ENCODE results near the gene FAP. TPM values are rescaled to one million over a fixed set of nuclear protein-coding genes. Genes with fewer than 3 reads are reported as not detected.

FAP gene
- total RNA-seq, 1 donor from 2014 or later, result 1.1 TPM

DNA sequence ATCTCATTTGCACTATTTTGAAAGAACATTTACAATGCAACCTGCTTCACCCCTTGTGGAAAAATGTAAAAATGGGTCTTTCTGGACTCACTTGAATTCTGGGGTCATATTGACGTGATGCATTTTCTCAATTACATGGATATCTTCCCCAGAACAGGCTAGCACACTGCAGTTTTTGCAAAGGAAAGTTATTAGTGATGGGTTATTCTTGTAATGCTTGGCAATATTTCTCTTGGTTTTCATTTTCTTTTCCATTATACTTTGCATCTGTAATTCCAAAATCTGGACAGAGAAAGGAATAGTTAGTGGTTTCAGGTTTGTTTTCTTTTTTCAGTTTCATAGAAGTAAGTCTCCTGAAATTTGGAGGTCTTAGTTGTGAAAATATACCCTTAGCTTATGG, 24.8 kb upstream of the FAP start:
- no peak overlapping the region for H3K4me3 ChIP-seq (ENCODE audit: low read depth, low read length)
- FAIRE-seq, result no peak

DNA sequence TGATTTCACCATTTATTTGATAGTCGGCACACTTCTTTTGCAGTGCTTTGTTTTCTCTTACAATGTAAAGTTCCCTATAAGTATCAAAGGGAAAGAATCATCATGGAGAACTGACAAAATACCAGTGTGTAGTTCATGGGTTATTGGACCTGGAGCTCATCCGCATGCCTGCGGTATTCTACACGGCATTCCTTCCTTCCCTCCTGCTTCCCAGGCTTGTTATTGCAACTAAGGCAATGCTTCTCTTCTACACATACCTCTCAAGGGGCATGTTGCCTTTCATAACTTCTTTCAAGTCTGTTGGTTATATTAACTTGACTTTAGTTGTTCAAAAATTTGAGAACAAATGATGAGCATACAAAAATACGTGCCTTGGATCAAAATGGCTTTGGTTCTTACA, 24.3 kb upstream of the FAP start:
- TF ChIP-seq, protein P1, sequence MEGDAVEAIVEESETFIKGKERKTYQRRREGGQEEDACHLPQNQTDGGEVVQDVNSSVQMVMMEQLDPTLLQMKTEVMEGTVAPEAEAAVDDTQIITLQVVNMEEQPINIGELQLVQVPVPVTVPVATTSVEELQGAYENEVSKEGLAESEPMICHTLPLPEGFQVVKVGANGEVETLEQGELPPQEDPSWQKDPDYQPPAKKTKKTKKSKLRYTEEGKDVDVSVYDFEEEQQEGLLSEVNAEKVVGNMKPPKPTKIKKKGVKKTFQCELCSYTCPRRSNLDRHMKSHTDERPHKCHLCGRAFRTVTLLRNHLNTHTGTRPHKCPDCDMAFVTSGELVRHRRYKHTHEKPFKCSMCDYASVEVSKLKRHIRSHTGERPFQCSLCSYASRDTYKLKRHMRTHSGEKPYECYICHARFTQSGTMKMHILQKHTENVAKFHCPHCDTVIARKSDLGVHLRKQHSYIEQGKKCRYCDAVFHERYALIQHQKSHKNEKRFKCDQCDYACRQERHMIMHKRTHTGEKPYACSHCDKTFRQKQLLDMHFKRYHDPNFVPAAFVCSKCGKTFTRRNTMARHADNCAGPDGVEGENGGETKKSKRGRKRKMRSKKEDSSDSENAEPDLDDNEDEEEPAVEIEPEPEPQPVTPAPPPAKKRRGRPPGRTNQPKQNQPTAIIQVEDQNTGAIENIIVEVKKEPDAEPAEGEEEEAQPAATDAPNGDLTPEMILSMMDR (IDR thresholded peaks at IDR 0.05; ENCODE audit: insufficient read depth, low read length, severe bottlenecking), result no peak
- Histone ChIP-seq H3K4me3 (ENCODE audit: low read depth, low read length) (no peak overlapping the region), H3K27me3 (ENCODE audit: control insufficient read depth, insufficient read depth, low read length) (no peaks in the 10 kb centered on the region), H3K36me3 (ENCODE audit: control insufficient read depth, insufficient read depth, low read length) (no peaks in the 10 kb centered on the region)
- DNase-seq (ENCODE audit: low read depth), result no peak
- no peak for FAIRE-seq

More for the DNA sequence above, 24.8 kb upstream of the FAP start:
- Histone ChIP-seq H3K27me3 (ENCODE audit: control insufficient read depth, insufficient read depth, low read length) (no peaks in the 10 kb centered on the region), H3K36me3 (ENCODE audit: control insufficient read depth, insufficient read depth, low read length) (no peaks in the 10 kb centered on the region)
- TF ChIP-seq, protein P1 (IDR thresholded peaks at IDR 0.05; ENCODE audit: insufficient read depth, low read length, severe bottlenecking), result no peak
- no peak for DNase-seq (ENCODE audit: low read depth)

DNA sequence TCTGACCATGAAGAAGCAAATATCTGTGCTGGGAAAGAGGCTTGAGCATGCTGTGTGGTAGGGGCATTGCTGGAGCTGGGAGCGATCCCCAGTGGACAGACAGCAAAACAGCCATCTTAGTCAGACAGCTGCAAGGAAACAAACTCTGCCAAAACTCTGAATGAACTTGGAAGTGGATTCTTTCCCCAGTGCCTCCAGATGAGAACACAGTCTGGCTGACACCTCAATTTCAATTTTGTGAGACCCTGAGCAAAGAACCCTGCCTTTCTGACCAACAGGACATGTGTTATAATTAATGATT, 23.2 kb upstream of the FAP start:
- H3K4me3 ChIP-seq (ENCODE audit: low read depth, low read length), result no peak overlapping the region
- FAIRE-seq, result no peak
- H3K36me3 ChIP-seq (ENCODE audit: control insufficient read depth, insufficient read depth, low read length), result no peaks in the 10 kb centered on the region
- H3K27me3 ChIP-seq (ENCODE audit: control insufficient read depth, insufficient read depth, low read length), result no peaks in the 10 kb centered on the region
- DNase-seq (ENCODE audit: low read depth), result no peak
- TF ChIP-seq, protein P1 (IDR thresholded peaks at IDR 0.05; ENCODE audit: insufficient read depth, low read length, severe bottlenecking), result no peak

DNA sequence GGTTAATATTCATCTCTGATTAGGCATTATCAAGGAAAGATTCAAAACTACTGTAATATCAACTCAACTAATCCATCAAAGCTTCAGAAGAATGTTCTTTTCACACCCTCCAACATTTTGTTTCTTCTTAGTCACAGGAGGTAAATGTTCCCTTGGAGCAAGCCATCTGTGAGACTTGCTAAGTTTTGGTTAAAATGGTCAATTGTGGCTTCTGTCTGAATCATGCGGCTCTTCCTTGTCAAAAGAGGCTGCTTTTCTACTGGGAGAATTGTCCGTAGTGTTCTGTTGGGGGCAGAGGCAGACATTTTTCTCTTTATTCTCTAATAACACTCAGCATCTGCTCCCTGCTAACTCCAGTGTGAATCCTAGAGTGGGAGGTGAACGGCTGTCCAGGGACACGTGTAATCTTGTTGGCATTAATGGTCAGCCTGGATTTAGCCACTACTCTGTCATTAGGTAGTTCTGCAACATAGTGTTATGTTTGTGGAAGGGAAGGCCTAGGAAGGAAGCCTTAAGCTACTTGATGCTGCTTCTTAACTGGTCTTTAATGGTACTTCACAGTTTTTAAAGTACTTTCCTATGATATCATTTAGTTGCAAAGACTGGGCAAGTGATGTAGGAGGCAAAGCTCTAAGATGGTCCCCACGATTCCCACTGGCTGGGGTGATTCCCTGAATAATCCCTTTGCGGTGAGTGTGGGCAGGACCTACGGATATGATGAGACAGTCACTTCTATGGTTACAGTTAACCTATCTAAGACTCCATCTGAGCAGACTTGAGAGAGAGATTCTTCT, 22.6 kb upstream of the FAP start:
- FAIRE-seq (no peak), DNase-seq (ENCODE audit: low read depth) (no peak)
- no peaks in the 10 kb centered on the region for H3K27me3 ChIP-seq (ENCODE audit: control insufficient read depth, insufficient read depth, low read length)
- no peaks in the 10 kb centered on the region for H3K36me3 ChIP-seq (ENCODE audit: control insufficient read depth, insufficient read depth, low read length)
- TF ChIP-seq, protein P1 (IDR thresholded peaks at IDR 0.05; ENCODE audit: insufficient read depth, low read length, severe bottlenecking), result no peak
- H3K4me3 ChIP-seq (ENCODE audit: low read depth, low read length), result no peak overlapping the region

DNA sequence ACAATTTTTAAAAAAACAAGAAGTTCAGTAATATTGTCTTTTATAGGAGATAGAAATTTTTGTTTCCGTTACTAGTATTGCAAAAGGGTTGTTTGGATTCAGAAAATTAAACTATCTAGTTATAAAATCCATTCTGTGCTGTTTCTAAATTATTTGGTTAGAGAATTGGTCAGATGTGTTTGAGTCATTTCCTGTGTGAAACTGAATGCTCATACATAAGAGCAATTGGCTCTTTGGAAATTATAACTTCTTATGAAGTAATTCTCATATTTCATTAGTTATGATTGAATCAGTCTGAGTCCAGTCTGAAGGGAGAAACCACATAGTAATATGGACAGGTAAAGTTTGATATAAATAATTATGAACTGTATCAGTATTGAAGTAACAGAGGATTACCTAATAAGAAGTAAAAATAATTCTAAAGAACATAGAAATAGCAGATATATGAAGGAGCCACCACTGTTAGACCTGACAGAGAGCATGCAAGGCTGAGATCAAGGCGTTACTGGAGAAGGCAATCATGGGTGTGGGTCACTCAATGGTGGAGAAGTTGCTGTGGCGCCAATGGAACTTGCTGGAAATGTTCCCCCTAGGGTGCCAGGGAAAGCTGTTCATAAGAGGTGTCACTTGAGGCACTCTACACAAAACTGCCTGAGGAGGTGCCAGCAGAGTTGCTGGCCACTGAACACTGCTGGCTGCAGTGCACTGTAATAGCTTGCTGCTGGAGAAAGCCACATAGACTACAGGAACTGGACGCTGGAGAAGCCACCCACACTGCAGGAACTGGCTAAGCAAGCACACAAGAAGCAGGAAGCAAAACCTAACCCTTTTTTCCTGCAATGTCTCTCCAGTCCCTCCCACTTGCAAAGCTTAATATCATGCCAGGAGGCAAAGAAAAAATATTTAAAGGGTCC, 18.0 kb upstream of the FAP start:
- DNase-seq (ENCODE audit: low read depth) (peak; percentile 89), FAIRE-seq (no peak)
- no peak overlapping the region for H3K4me3 ChIP-seq (ENCODE audit: low read depth, low read length)

More for the DNA sequence above, 18.0 kb upstream of the FAP start:
- TF ChIP-seq, protein P1 (IDR thresholded peaks at IDR 0.05; ENCODE audit: insufficient read depth, low read length, severe bottlenecking), result no peak
- Histone ChIP-seq H3K27me3 (ENCODE audit: control insufficient read depth, insufficient read depth, low read length) (no peaks in the 10 kb centered on the region), H3K36me3 (ENCODE audit: control insufficient read depth, insufficient read depth, low read length) (no peaks in the 10 kb centered on the region)

Measured in bronchial epithelial cell (primary cell).